Neural progenitor cell (in vitro differentiated cells): Measurements from ENCODE around the gene CREBBP.

ENCODE experiments used
- CTCF ChIP-seq: fragments of 200-600 bp; sonication (generic); IDR thresholded peaks from 2 replicates; pipeline ENCODE4 v1.5.1; 2017; ENCODE audit warnings: antibody characterized with exemption, mild to moderate bottlenecking
- EZH2phosphoT487 ChIP-seq: fragments of 200-600 bp; sonication (generic); IDR thresholded peaks from 2 replicates; pipeline ENCODE4 v1.6.1; 2017; ENCODE audit warnings: antibody characterized with exemption

GRCh38 chr16:3846087-3846486 is 34.4 kb downstream of the CREBBP start:
- TF ChIP-seq CTCF (no peak), EZH2phosphoT487 (no peak)
